HEK293 (cell line): Measurements from ENCODE around the gene AFP.

ENCODE experiments used
- CTCF ChIA-PET: fragments of 350-600 bp; formaldehyde crosslinking; extraction: SDS; loops from one replicate; lab custom pipeline; 2021; ENCODE audit warnings: antibody characterized with exemption; lab: Yijun Ruan, JAX
- POLR2A ChIA-PET: fragments of 300-600 bp; formaldehyde crosslinking; extraction: SDS; loops from one replicate; lab custom pipeline; 2020; ENCODE audit warnings: antibody characterized with exemption, inconsistent platforms; lab: Yijun Ruan, JAX
- H3K27ac ChIP-seq: fragments of 200-500 bp; sonication (Bioruptor generic); 2 replicates; pipeline ENCODE4 v1.5.1; 2014; ENCODE audit warnings: low read depth, low read length, control low read depth, inconsistent platforms; ENCODE audit errors: extremely low read depth
- H3K36me3 ChIP-seq, 2 experiments: fragments of 200-500 bp in 1 of 2; sonication (Bioruptor generic) in 1 of 2; 1 replicate in 1 of 2; 2 replicates in 1 of 2; pipeline ENCODE4 v1.5.1; 2014 to 2017; ENCODE audit warnings: inconsistent platforms in 2 of 2, low read length in 2 of 2; ENCODE audit not compliant: control insufficient read depth in 2 of 2, insufficient read depth in 1 of 2
- H3K4me1 ChIP-seq: fragments of 200-500 bp; sonication (Bioruptor generic); 2 replicates; pipeline ENCODE4 v1.5.1; 2014; ENCODE audit warnings: mild to moderate bottlenecking, low read length, inconsistent platforms; ENCODE audit not compliant: control insufficient read depth, insufficient read depth
- H3K4me3 ChIP-seq: 2 replicates; pipeline ENCODE4 v1.5.1; 2011; ENCODE audit warnings: low read depth, mild to moderate bottlenecking, control low read depth, low read length, moderate library complexity
- H3K9me3 ChIP-seq: fragments of 200-500 bp; sonication (Bioruptor generic); 2 replicates; pipeline ENCODE4 v1.5.1; 2014; ENCODE audit warnings: low read depth, low read length, inconsistent platforms; ENCODE audit not compliant: control insufficient read depth, insufficient read depth
- BCL11A ChIP-seq: fragments of 450-650 bp; formaldehyde crosslinking; IDR thresholded peaks from 2 replicates; pipeline ENCODE4 v1.5.1; 2016; ENCODE audit warnings: low read depth, missing biosample characterization, missing genetic modification characterization
- EGR2 ChIP-seq: fragments of 450-650 bp; formaldehyde crosslinking; IDR thresholded peaks from 2 replicates; pipeline ENCODE4 v1.5.1; 2016; ENCODE audit warnings: low read depth, missing biosample characterization, missing genetic modification characterization
- HOXD13 ChIP-seq: sonication (generic); formaldehyde crosslinking; IDR thresholded peaks from 2 replicates; pipeline ENCODE4 v1.8.0; 2022; ENCODE audit warnings: missing genetic modification reagents, borderline replicate concordance
- RBAK ChIP-seq: fragments of 450-650 bp; formaldehyde crosslinking; IDR thresholded peaks from 2 replicates; pipeline ENCODE4 v1.5.1; 2016; ENCODE audit warnings: missing biosample characterization, missing genetic modification characterization
- WT1 ChIP-seq: fragments of 450-650 bp; formaldehyde crosslinking; IDR thresholded peaks from 2 replicates; pipeline ENCODE4 v1.5.1; 2016; ENCODE audit warnings: missing biosample characterization, missing genetic modification characterization
- YY1 ChIP-seq: fragments of 450-650 bp; formaldehyde crosslinking; IDR thresholded peaks from 2 replicates; pipeline ENCODE4 v1.5.1; 2018; ENCODE audit warnings: missing biosample characterization, missing genetic modification characterization
- ZBTB20 ChIP-seq: fragments of 450-650 bp; formaldehyde crosslinking; IDR thresholded peaks from 2 replicates; pipeline ENCODE4 v1.5.1; 2016; ENCODE audit warnings: missing biosample characterization, missing genetic modification characterization
- ZNF114 ChIP-seq: fragments of 450-650 bp; formaldehyde crosslinking; IDR thresholded peaks from 2 replicates; pipeline ENCODE4 v1.5.0; 2017; ENCODE audit warnings: missing biosample characterization, missing genetic modification characterization
- ZNF157 ChIP-seq: fragments of 450-650 bp; formaldehyde crosslinking; IDR thresholded peaks from 2 replicates; pipeline ENCODE4 v1.5.1; 2016; ENCODE audit warnings: missing biosample characterization, missing genetic modification characterization
- ZNF221 ChIP-seq: fragments of 450-650 bp; formaldehyde crosslinking; IDR thresholded peaks from 2 replicates; pipeline ENCODE4 v1.5.1; 2017; ENCODE audit warnings: missing biosample characterization, missing genetic modification characterization, borderline replicate concordance
- ZNF223 ChIP-seq: fragments of 450-650 bp; formaldehyde crosslinking; IDR thresholded peaks from 2 replicates; pipeline ENCODE4 v1.5.1; 2016; ENCODE audit warnings: missing biosample characterization, missing genetic modification characterization
- ZNF335 ChIP-seq: fragments of 450-650 bp; formaldehyde crosslinking; conservative IDR thresholded peaks from 2 replicates; pipeline ENCODE4 v1.5.1; 2016; ENCODE audit warnings: missing biosample characterization, missing genetic modification characterization
- ZNF585B ChIP-seq: fragments of 450-650 bp; formaldehyde crosslinking; IDR thresholded peaks from 2 replicates; pipeline ENCODE4 v1.5.1; 2016; ENCODE audit warnings: missing biosample characterization, missing genetic modification characterization
- ZNF621 ChIP-seq: fragments of 450-650 bp; formaldehyde crosslinking; IDR thresholded peaks from 2 replicates; pipeline ENCODE4 v1.5.1; 2017; ENCODE audit warnings: missing biosample characterization, missing genetic modification characterization
- ZNF623 ChIP-seq: fragments of 450-650 bp; formaldehyde crosslinking; IDR thresholded peaks from 2 replicates; pipeline ENCODE4 v1.5.1; 2016; ENCODE audit warnings: missing biosample characterization, missing genetic modification characterization
- ZNF660 ChIP-seq: fragments of 450-650 bp; IDR thresholded peaks from 2 replicates; pipeline ENCODE4 v1.5.1; 2018; ENCODE audit warnings: missing biosample characterization, mild to moderate bottlenecking, missing genetic modification characterization
- ZNF701 ChIP-seq: fragments of 450-650 bp; formaldehyde crosslinking; IDR thresholded peaks from 2 replicates; pipeline ENCODE4 v1.5.1; 2016; ENCODE audit warnings: missing biosample characterization, missing genetic modification characterization
- ZNF768 ChIP-seq: fragments of 450-650 bp; formaldehyde crosslinking; IDR thresholded peaks from 2 replicates; pipeline ENCODE4 v1.5.1; 2018; ENCODE audit warnings: missing biosample characterization, mild to moderate bottlenecking, missing genetic modification characterization
- ZSCAN16 ChIP-seq: fragments of 450-650 bp; formaldehyde crosslinking; IDR thresholded peaks from 2 replicates; pipeline ENCODE4 v1.5.1; 2016; ENCODE audit warnings: missing biosample characterization, missing genetic modification characterization
- ZXDB ChIP-seq: fragments of 450-650 bp; formaldehyde crosslinking; IDR thresholded peaks from 2 replicates; pipeline ENCODE4 v1.5.1; 2016; ENCODE audit warnings: missing biosample characterization, missing genetic modification characterization
- TF ChIP-seq, protein P1 (sequence below): fragments of 450-650 bp; formaldehyde crosslinking; IDR thresholded peaks from 2 replicates; pipeline ENCODE4 v1.5.1; 2017; ENCODE audit warnings: missing biosample characterization, missing genetic modification characterization
- TF ChIP-seq, protein P2 (sequence below): fragments of 450-650 bp; formaldehyde crosslinking; IDR thresholded peaks from 2 replicates; pipeline ENCODE4 v1.5.1; 2016; ENCODE audit warnings: missing biosample characterization, missing genetic modification characterization
- TF ChIP-seq, protein P3 (sequence below): fragments of 450-650 bp; formaldehyde crosslinking; IDR thresholded peaks from 2 replicates; pipeline ENCODE4 v1.5.1; 2017; ENCODE audit warnings: missing biosample characterization, missing genetic modification characterization
- TF ChIP-seq, protein P4 (sequence below): fragments of 450-650 bp; formaldehyde crosslinking; IDR thresholded peaks from 2 replicates; pipeline ENCODE4 v1.5.1; 2016; ENCODE audit warnings: missing biosample characterization, missing genetic modification characterization
- TF ChIP-seq, protein P5 (sequence below): fragments of 450-650 bp; formaldehyde crosslinking; IDR thresholded peaks from 2 replicates; pipeline ENCODE4 v1.5.1; 2016; ENCODE audit warnings: missing biosample characterization, missing genetic modification characterization, low read depth

AFP gene

DNA sequence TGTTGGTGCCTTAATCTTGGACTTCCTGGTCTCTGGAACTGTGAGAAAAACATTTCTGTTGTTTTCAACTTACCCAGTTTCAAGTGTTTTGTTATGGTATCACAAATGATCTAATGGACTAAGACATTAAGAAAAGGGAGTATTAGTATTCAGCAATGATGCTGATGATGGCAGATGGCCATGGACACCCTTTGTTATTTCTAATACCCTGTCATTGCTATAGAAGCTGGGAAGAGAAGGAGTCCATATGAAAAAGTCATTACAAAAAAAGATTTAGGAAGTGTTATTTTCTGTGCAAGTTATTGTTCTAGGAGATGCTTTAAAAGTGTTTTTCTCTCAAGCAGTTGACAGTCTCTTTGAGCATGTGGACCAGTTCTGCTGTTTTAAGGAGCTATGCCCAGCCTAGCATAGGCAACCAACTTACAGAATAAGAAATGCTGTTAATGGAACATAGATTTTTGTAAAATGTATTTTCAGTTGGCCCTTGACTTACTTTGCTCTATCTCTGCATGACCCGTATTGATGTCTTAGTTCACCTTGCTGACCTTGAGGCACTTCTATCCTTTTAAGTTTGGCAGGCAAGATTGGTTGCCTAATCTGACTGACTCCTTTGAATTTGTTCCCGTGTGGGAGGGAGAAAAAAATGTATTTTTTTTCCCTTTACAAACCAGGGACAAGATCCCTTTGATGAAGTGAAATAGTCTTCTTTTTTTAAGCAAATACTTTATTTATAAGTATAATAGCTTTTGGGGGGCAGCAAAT, 6.0 kb upstream of the AFP start:
- CTCF ChIA-PET = interaction anchor here (0.6 to 1.4 kb wide), 2 partner anchors 16 to 168 kb away, joined by 3 to 4 read pairs; no protein-coding TSS in a partner anchor
- H3K36me3 ChIP-seq = no peaks in the 10 kb centered on the region
- H3K4me3 ChIP-seq = no peak overlapping the region
- no peaks in the 10 kb centered on the region for H3K9me3 ChIP-seq
- TF ChIP-seq ZNF335 (tag by site-specific recombination) (no peak), ZXDB (tag by site-specific recombination) (no peak), RBAK (tag by site-specific recombination) (no peak), YY1 (tag by site-specific recombination) (no peak), BCL11A (tag by site-specific recombination) (no peak), ZNF223 (tag by site-specific recombination) (no peak), ZBTB20 (tag by site-specific recombination) (no peak)
- TF ChIP-seq, protein P1, sequence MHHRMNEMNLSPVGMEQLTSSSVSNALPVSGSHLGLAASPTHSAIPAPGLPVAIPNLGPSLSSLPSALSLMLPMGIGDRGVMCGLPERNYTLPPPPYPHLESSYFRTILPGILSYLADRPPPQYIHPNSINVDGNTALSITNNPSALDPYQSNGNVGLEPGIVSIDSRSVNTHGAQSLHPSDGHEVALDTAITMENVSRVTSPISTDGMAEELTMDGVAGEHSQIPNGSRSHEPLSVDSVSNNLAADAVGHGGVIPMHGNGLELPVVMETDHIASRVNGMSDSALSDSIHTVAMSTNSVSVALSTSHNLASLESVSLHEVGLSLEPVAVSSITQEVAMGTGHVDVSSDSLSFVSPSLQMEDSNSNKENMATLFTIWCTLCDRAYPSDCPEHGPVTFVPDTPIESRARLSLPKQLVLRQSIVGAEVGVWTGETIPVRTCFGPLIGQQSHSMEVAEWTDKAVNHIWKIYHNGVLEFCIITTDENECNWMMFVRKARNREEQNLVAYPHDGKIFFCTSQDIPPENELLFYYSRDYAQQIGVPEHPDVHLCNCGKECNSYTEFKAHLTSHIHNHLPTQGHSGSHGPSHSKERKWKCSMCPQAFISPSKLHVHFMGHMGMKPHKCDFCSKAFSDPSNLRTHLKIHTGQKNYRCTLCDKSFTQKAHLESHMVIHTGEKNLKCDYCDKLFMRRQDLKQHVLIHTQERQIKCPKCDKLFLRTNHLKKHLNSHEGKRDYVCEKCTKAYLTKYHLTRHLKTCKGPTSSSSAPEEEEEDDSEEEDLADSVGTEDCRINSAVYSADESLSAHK (tag by site-specific recombination) = no peak
- TF ChIP-seq, protein P2, sequence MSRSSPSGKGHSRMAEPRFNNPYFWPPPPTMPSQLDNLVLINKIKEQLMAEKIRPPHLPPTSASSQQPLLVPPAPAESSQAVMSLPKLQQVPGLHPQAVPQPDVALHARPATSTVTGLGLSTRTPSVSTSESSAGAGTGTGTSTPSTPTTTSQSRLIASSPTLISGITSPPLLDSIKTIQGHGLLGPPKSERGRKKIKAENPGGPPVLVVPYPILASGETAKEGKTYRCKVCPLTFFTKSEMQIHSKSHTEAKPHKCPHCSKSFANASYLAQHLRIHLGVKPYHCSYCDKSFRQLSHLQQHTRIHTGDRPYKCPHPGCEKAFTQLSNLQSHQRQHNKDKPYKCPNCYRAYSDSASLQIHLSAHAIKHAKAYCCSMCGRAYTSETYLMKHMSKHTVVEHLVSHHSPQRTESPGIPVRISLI (tag by site-specific recombination) = no peak
- TF ChIP-seq, protein P3, sequence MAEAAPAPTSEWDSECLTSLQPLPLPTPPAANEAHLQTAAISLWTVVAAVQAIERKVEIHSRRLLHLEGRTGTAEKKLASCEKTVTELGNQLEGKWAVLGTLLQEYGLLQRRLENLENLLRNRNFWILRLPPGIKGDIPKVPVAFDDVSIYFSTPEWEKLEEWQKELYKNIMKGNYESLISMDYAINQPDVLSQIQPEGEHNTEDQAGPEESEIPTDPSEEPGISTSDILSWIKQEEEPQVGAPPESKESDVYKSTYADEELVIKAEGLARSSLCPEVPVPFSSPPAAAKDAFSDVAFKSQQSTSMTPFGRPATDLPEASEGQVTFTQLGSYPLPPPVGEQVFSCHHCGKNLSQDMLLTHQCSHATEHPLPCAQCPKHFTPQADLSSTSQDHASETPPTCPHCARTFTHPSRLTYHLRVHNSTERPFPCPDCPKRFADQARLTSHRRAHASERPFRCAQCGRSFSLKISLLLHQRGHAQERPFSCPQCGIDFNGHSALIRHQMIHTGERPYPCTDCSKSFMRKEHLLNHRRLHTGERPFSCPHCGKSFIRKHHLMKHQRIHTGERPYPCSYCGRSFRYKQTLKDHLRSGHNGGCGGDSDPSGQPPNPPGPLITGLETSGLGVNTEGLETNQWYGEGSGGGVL (tag by site-specific recombination) = no peak
- H3K27ac ChIP-seq = no peak overlapping the region
- no peaks in the 10 kb centered on the region for H3K4me1 ChIP-seq
- POLR2A ChIA-PET = no interaction called here

DNA sequence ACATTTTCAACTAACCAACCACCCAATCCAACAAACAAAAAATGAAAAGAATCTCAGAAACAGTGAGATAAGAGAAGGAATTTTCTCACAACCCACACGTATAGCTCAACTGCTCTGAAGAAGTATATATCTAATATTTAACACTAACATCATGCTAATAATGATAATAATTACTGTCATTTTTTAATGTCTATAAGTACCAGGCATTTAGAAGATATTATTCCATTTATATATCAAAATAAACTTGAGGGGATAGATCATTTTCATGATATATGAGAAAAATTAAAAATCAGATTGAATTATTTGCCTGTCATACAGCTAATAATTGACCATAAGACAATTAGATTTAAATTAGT, 4.2 kb upstream of the AFP start:
- CTCF ChIA-PET = no interaction called here
- H3K9me3 ChIP-seq = no peaks in the 10 kb centered on the region
- TF ChIP-seq, protein P4, sequence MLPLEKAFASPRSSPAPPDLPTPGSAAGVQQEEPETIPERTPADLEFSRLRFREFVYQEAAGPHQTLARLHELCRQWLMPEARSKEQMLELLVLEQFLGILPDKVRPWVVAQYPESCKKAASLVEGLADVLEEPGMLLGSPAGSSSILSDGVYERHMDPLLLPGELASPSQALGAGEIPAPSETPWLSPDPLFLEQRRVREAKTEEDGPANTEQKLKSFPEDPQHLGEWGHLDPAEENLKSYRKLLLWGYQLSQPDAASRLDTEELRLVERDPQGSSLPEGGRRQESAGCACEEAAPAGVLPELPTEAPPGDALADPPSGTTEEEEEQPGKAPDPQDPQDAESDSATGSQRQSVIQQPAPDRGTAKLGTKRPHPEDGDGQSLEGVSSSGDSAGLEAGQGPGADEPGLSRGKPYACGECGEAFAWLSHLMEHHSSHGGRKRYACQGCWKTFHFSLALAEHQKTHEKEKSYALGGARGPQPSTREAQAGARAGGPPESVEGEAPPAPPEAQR (tag by site-specific recombination) = no peak
- no peak for TF ChIP-seq WT1 (tag by site-specific recombination)
- TF ChIP-seq ZNF221 (tag by site-specific recombination) = no peak
- no peak for TF ChIP-seq ZNF768 (tag by site-specific recombination)
- TF ChIP-seq ZNF660 (tag by site-specific recombination) = no peak
- no peak for TF ChIP-seq ZSCAN16 (tag by site-specific recombination)
- TF ChIP-seq ZNF585B = no peak
- no peak for TF ChIP-seq HOXD13 (CRISPR knock-in tag)
- TF ChIP-seq EGR2 (tag by site-specific recombination) = no peak
- no peak for TF ChIP-seq ZNF701 (tag by site-specific recombination)
- no peak for TF ChIP-seq ZNF157 (tag by site-specific recombination)
- no peak for TF ChIP-seq ZNF623 (tag by site-specific recombination)
- no peak for TF ChIP-seq ZNF621 (tag by site-specific recombination)
- no peak for TF ChIP-seq ZNF114 (tag by site-specific recombination)
- TF ChIP-seq, protein P2 (tag by site-specific recombination) = no peak
- TF ChIP-seq, protein P5, sequence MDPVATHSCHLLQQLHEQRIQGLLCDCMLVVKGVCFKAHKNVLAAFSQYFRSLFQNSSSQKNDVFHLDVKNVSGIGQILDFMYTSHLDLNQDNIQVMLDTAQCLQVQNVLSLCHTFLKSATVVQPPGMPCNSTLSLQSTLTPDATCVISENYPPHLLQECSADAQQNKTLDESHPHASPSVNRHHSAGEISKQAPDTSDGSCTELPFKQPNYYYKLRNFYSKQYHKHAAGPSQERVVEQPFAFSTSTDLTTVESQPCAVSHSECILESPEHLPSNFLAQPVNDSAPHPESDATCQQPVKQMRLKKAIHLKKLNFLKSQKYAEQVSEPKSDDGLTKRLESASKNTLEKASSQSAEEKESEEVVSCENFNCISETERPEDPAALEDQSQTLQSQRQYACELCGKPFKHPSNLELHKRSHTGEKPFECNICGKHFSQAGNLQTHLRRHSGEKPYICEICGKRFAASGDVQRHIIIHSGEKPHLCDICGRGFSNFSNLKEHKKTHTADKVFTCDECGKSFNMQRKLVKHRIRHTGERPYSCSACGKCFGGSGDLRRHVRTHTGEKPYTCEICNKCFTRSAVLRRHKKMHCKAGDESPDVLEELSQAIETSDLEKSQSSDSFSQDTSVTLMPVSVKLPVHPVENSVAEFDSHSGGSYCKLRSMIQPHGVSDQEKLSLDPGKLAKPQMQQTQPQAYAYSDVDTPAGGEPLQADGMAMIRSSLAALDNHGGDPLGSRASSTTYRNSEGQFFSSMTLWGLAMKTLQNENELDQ (tag by site-specific recombination) = no peak
- TF ChIP-seq, all 188 proteins: peak for 0
- Histone ChIP-seq H3K4me3 (no peak overlapping the region), H3K27ac (no peak overlapping the region), H3K4me1 (no peaks in the 10 kb centered on the region), H3K36me3 (no peaks in the 10 kb centered on the region)
- POLR2A ChIA-PET = no interaction called here
